GM12864 (cell line): Measurements from ENCODE around the gene CFAP92.

Experiments
- DNase-seq: peaks from one replicate; pipeline ENCODE4 v3.0.0-alpha.2; 2011; ENCODE audit warnings: low read depth
- H3K4me3 ChIP-seq: 2 replicates; pipeline ENCODE4 v1.5.1; 2011; ENCODE audit warnings: mild to moderate bottlenecking, low read depth, low read length, control low read depth
- TF ChIP-seq, protein P1 (sequence below): IDR thresholded peaks from 2 replicates; pipeline ENCODE4 v1.5.1; 2011; ENCODE audit warnings: low read depth, mild to moderate bottlenecking, moderate library complexity, low read length, control low read depth, inconsistent platforms; ENCODE audit errors: missing control alignments

Gene CFAP92

DNA sequence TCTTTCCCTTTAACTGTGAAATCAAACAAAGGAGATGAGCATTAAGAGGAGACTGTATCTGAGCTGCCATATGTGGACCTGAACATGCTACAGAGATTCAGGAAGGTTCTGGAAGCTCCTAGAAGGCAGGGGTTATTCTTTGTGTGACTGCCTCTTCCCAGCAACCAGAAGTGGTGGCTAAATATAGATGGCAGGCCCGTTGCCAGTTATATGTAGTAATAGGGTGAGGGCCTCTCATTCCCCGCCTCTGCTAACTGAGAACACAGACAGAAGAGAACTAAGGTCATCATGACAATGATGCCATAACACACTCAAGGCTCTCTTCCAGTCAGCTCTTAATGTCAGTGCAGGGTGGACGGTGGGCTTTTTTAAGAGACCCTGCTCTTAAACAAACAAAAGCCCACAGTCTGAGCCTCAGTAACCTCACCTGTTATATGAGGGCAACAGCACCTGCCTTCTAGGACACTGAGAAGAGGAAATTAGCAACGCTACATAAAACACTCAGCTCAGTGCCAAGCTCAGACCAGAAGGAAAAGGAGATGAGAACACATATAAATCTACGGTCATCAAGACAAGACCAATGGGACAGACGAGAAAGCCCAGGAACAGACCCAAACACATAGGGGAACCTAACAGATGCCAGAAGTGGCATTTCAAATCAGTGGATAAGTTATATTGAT is 22.3 kb downstream of the CFAP92 start:
- H3K4me3 ChIP-seq: no peak overlapping the region
- DNase-seq: no peak
- TF ChIP-seq, protein P1, sequence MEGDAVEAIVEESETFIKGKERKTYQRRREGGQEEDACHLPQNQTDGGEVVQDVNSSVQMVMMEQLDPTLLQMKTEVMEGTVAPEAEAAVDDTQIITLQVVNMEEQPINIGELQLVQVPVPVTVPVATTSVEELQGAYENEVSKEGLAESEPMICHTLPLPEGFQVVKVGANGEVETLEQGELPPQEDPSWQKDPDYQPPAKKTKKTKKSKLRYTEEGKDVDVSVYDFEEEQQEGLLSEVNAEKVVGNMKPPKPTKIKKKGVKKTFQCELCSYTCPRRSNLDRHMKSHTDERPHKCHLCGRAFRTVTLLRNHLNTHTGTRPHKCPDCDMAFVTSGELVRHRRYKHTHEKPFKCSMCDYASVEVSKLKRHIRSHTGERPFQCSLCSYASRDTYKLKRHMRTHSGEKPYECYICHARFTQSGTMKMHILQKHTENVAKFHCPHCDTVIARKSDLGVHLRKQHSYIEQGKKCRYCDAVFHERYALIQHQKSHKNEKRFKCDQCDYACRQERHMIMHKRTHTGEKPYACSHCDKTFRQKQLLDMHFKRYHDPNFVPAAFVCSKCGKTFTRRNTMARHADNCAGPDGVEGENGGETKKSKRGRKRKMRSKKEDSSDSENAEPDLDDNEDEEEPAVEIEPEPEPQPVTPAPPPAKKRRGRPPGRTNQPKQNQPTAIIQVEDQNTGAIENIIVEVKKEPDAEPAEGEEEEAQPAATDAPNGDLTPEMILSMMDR: no peak

DNA sequence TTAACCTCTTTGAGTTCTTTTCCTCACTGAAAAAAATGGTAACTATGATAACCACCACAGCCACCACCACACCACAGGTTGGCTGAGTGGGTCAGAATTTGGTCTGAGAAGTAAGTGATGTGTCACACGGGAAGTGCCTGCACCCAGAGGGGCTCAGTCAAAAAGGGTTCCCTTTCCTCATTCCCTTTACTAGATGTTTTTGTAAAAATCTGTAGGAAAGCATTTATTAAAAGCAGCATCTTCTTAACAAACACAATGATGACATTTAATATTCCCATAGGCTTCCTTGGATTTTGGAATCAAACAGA is 23.2 kb downstream of the CFAP92 start:
- DNase-seq: no peak
- H3K4me3 ChIP-seq: no peak overlapping the region
- TF ChIP-seq, protein P1: no peak

DNA sequence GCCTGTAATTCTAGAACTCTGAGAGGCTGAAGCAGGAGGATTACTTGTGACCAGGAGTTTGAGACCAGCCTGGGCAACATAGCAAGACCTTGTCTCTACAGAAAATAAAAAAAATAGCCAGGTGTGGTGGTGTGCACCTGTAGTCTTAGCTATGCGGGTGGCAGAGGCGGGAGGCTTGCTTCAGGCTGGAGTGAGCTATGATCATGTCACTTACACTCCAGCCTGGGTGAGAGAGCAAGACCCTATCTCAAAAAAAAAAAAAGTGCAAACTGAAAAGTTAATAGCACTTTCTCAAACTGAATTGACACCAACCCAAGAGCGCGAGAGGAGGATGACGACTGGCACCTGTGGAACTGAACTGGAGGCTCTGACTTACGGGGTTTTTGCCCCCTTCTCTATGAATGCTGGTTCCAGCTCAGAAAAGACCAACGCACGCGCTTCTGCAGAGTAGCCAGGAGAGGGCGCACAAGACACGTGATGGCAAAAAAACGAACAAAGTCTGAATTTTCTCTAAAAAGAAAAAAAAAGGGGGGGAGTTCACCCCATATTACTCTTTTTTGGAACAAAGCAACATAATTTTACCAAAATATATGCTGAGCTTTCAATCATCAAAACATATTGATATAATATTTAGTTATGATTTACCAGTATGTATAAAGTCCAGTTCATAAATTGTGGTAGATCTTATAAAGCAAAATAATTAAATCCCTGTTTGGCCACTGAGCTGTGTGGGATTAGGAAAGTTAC is 23.7 kb downstream of the CFAP92 start:
- TF ChIP-seq, protein P1: peak; percentile 81
- DNase-seq: peak; percentile 8
- no peak overlapping the region for H3K4me3 ChIP-seq

DNA sequence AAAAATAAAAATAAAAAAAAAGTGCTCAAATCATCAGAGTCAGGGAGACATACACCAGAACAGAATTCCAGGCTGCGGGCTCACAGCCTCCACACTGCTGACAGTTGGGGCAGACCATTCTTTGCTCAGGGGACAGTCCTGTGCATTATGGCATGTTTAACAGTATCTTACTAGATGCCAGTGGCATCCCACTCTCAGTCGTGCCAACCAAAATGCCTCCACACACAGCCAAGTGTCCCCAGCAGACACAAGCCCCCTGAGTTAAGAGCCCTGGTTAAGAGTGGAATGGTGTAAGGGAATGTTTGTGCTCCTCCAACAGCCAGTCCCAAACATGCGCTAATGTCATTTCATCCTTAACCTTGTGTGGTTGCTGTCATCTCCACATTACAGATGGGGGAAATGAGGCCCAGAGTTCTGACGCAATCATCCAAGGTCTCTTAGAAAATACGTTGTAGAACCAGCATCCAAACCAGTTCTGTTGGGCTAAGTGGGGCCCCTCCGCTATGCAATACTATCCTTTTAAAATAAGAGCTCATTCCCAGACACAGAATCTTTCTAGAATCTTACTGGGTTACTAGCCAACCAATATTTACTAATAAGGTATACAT is 26.0 kb downstream of the CFAP92 start:
- TF ChIP-seq, protein P1: no peak
- DNase-seq: no peak
- no peak overlapping the region for H3K4me3 ChIP-seq

DNA sequence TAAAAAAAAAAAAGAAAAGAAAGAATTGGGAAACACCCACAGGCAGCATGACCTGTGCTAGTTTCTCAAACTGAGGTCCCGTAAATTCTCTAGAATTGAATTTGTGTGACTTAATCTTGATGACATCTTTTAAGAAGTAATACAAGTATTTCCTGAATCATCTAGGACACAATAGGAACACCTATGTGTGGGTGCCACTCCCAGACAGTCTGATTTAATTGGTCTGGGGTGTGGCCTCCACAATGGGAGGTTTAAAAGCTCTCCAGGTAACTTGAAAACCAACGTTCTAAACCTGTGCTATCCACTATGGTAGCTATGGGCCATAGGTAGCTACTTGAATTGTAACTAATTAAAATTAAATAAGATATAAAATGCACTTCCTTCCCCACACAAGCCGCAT is 28.1 kb downstream of the CFAP92 start:
- TF ChIP-seq, protein P1: no peak
- no peak overlapping the region for H3K4me3 ChIP-seq
- DNase-seq: no peak

DNA sequence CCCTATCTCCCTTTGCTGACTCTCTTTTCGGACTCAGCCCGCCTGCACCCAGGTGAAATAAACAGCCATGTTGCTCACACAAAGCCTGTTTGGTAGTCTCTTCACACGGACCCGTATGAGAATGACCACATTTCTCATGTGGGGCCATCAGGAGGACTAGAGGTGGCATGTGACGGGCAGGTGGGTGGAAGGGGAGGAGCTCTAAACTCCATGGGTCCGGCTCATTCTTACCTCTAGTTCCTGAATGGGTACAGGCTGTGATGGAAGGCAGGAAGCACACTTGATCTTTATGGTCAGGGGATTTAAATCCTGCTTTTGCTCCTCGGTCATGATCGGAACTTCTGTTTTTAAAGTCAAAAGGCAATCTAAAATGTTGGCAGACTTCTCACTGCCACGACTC is 28.6 kb downstream of the CFAP92 start:
- no peak for DNase-seq
- H3K4me3 ChIP-seq: no peak overlapping the region
- TF ChIP-seq, protein P1: no peak
